ENCODE measurements around the gene FGFR3. TPM values are rescaled to one million over a fixed set of nuclear protein-coding genes. Genes with fewer than 3 reads are reported as not detected.

The FGFR3 gene
- total and polyA plus RNA-seq, 2 of the 8 experiments (the other 6 are each of a cell fraction or from before 2014, with no cell fraction given), result 9.0 to 19.5 TPM

- no peak for FAIRE-seq
- no peak for TF ChIP-seq POLR2A (IDR thresholded peaks at IDR 0.05; ENCODE audit: control extremely low read depth in 1 of 2, low read depth in 2 of 2, low read length in 2 of 2)
- TF ChIP-seq, protein P1, sequence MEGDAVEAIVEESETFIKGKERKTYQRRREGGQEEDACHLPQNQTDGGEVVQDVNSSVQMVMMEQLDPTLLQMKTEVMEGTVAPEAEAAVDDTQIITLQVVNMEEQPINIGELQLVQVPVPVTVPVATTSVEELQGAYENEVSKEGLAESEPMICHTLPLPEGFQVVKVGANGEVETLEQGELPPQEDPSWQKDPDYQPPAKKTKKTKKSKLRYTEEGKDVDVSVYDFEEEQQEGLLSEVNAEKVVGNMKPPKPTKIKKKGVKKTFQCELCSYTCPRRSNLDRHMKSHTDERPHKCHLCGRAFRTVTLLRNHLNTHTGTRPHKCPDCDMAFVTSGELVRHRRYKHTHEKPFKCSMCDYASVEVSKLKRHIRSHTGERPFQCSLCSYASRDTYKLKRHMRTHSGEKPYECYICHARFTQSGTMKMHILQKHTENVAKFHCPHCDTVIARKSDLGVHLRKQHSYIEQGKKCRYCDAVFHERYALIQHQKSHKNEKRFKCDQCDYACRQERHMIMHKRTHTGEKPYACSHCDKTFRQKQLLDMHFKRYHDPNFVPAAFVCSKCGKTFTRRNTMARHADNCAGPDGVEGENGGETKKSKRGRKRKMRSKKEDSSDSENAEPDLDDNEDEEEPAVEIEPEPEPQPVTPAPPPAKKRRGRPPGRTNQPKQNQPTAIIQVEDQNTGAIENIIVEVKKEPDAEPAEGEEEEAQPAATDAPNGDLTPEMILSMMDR (IDR thresholded peaks at IDR 0.05; ENCODE audit: control extremely low read depth in 1 of 3, insufficient read depth in 1 of 3, low read depth in 1 of 3, low read length in 3 of 3), result no peak
- TF ChIP-seq GTF2F1 (IDR thresholded peaks at IDR 0.05; ENCODE audit: borderline replicate concordance, low read depth, low read length), result no peak
- TF ChIP-seq JUND (IDR thresholded peaks at IDR 0.05; ENCODE audit: low read length), result no peak
- no peak for TF ChIP-seq PHF8 (conservative IDR thresholded peaks at IDR 0.05; ENCODE audit: low read depth, low read length)
- no peak for TF ChIP-seq CHD1 (IDR thresholded peaks at IDR 0.05; ENCODE audit: low read depth, low read length)
- TF ChIP-seq RXRA (IDR thresholded peaks at IDR 0.05; ENCODE audit: insufficient read depth, low read depth, low read length), result no peak
- TF ChIP-seq SP2 (IDR thresholded peaks at IDR 0.05; ENCODE audit: low read length), result no peak
- TF ChIP-seq TCF12 (IDR thresholded peaks at IDR 0.05; ENCODE audit: low read depth, low read length), result no peak
- no peak for TF ChIP-seq SUZ12 (IDR thresholded peaks at IDR 0.05; ENCODE audit: low read length)
- no peak for TF ChIP-seq EGR1 (IDR thresholded peaks at IDR 0.05; ENCODE audit: borderline replicate concordance, low read depth, low read length)
- no peak for TF ChIP-seq RBBP5 (IDR thresholded peaks at IDR 0.05; ENCODE audit: borderline replicate concordance, low read depth, low read length)
Observed at GRCh38 chr4:1754336-1754735, 38.8 kb upstream of the FGFR3 start.

More at GRCh38 chr4:1754336-1754735, 38.8 kb upstream of the FGFR3 start:
- Histone ChIP-seq H4K5ac (ENCODE audit: insufficient read length, low read depth, low read length) (no peak overlapping the region), H3K23ac (ENCODE audit: insufficient read length) (no peak overlapping the region), H2BK120ac (replicated peaks; ENCODE audit: low read depth, low read length) (no peak overlapping the region), H2BK15ac (ENCODE audit: low read length) (no peak overlapping the region), H4K20me1 (replicated peaks in 1 of 2; ENCODE audit: control insufficient read depth in 1 of 2, insufficient read depth in 2 of 2, low read length in 2 of 2) (no peaks in the 10 kb centered on the region), H3K9ac (replicated peaks in 1 of 4; ENCODE audit: extremely low read depth in 1 of 4, low read depth in 3 of 4, low read length in 3 of 4) (no peak overlapping the region), H3K18ac (ENCODE audit: extremely low read depth, low read length) (no peak overlapping the region), H3K4me3 (ENCODE audit: extremely low read depth in 1 of 4, insufficient read depth in 2 of 4, low read depth in 3 of 4, low read length in 4 of 4) (no peak overlapping the region), H3K27ac (ENCODE audit: low read depth, low read length) (no peak overlapping the region), H4K8ac (ENCODE audit: extremely low read depth, insufficient read depth, low read length) (peak overlapping the region; percentile 51; the same call in 1 of the 2 replicates), H3K56ac (replicated peaks; ENCODE audit: insufficient read length, low read depth, low read length) (no peak overlapping the region), H3K79me2 (ENCODE audit: control insufficient read depth in 1 of 2, insufficient read depth in 2 of 2, low read length in 2 of 2) (no peaks in the 10 kb centered on the region), H3K23me2 (ENCODE audit: low read depth, low read length) (no peaks in the 10 kb centered on the region), H2BK20ac (ENCODE audit: low read length) (no peak overlapping the region), H2BK12ac (ENCODE audit: low read depth, low read length) (no peak overlapping the region), H3K14ac (ENCODE audit: insufficient read length) (no peak overlapping the region), H2AK5ac (ENCODE audit: low read depth, low read length) (no peak overlapping the region), H3K27me3 (replicated peaks in 1 of 4; ENCODE audit: control insufficient read depth in 3 of 4, extremely low read depth in 1 of 4, insufficient read depth in 3 of 4, low read length in 3 of 4) (no peaks in the 10 kb centered on the region), H2BK5ac (ENCODE audit: low read depth, low read length) (no peak overlapping the region), H2AFZ (ENCODE audit: low read length) (no peak overlapping the region), H3K4me2 (ENCODE audit: insufficient read depth in 1 of 2, low read depth in 2 of 2, low read length in 2 of 2) (no peak overlapping the region), H4K91ac (replicated peaks; ENCODE audit: insufficient read length, low read length) (no peak overlapping the region), H3K79me1 (ENCODE audit: low read depth, low read length) (no peaks in the 10 kb centered on the region), H3K4me1 (replicated peaks in 1 of 4; ENCODE audit: control insufficient read depth in 3 of 4, insufficient read depth in 4 of 4, low read length in 3 of 4) (peaks cover 0 to 15% (median 8%) of the 10 kb centered on the region in 4 experiments; a peak in 5 of 7 replicates), H3K36me3 (ENCODE audit: control insufficient read depth in 2 of 4, insufficient read depth in 4 of 4, low read length in 3 of 4) (no peaks in the 10 kb centered on the region), H3K4ac (replicated peaks; ENCODE audit: insufficient read length, low read depth, low read length) (peak overlapping the region; percentile 11), H3K9me3 (ENCODE audit: insufficient read depth in 2 of 2, low read depth in 1 of 2, low read length in 1 of 2) (no peaks in the 10 kb centered on the region)
- POLR2A ChIA-PET (ENCODE audit: partially characterized antibody), result interaction anchor here (0.9 to 1.3 kb wide), 5 partner anchors 11 to 55 kb away, joined by 3 to 5 read pairs (median 3); partner anchors contain the start of genes FGFR3, TACC3 and TMEM129
- DNase-seq (ENCODE audit: low read depth in 1 of 2, low spot score in 2 of 2), result no peak
- CTCF ChIA-PET (ENCODE audit: partially characterized antibody), result interaction anchor here (0.5 to 71.2 kb wide), 6 partner anchors 11 to 146 kb away, joined by 3 to 2507 read pairs (median 4); partner anchors contain the start of gene FGFR3
- WGBS, 2 experiments (ENCODE audit: extremely low coverage in 1 of 2, insufficient coverage in 1 of 2, insufficient read length in 1 of 2, insufficient replicate concordance in 2 of 2, low coverage in 1 of 2, low lambda C conversion rate in 2 of 2, missing lambda C conversion rate in 1 of 2), result 89% methylated on average over 5 of the region's 5 CpGs; no CpG with 5 or more reads in 1 of the 2 experiments

Measured in H1 (cell line).